Activated effector memory CD4-positive, alpha-beta T cell treated with anti-CD3 and anti-CD28 coated beads, Interleukin-2, amount 50 U/mL, for 16 hours (primary cell): Measurements from ENCODE around the gene RHOB.

Source experiments
- DNase-seq: peaks from one replicate; pipeline ENCODE4 v3.0.0-alpha.2; 2020

The RHOB gene

DNA sequence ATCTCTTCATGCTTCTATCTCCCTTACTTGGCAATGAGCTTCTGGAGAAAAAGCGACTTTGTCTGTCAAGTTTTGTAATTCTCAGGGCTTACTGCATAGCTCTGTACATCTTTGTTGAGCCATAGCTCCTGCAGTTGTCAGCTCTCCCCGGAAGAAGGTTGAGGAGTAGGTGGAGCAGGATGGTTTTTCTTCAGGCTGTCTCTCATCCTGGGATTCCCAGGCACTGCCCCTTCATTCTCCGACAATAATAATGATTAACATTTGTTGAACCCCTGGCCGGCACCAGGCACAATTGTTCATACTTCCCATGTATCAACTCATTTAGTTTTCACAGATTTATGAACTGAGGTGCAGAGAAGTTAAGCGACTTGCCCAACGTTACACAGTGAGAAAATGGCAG is 23.5 kb upstream of the RHOB start:
- DNase-seq = no peak

DNA sequence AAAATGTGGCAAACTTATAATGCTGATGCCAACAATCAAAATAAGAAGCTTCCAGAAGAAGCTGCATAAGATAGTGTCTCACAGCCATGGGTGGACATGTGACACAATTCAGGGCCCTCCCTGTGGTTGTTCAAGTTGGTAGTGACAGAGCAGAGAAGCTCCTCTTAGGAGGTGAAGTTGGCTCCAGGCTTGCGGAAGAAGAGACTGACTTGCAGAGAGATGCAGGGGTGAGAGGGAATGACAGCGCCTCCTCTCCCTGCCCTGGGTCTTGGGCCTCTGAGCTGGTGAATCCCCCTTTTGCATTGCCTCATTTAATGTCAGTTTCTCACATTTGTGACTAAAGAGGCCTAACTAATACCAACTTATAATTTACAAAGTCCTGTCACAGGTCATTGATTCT is 23.0 kb upstream of the RHOB start:
- DNase-seq = peak; percentile 38

DNA sequence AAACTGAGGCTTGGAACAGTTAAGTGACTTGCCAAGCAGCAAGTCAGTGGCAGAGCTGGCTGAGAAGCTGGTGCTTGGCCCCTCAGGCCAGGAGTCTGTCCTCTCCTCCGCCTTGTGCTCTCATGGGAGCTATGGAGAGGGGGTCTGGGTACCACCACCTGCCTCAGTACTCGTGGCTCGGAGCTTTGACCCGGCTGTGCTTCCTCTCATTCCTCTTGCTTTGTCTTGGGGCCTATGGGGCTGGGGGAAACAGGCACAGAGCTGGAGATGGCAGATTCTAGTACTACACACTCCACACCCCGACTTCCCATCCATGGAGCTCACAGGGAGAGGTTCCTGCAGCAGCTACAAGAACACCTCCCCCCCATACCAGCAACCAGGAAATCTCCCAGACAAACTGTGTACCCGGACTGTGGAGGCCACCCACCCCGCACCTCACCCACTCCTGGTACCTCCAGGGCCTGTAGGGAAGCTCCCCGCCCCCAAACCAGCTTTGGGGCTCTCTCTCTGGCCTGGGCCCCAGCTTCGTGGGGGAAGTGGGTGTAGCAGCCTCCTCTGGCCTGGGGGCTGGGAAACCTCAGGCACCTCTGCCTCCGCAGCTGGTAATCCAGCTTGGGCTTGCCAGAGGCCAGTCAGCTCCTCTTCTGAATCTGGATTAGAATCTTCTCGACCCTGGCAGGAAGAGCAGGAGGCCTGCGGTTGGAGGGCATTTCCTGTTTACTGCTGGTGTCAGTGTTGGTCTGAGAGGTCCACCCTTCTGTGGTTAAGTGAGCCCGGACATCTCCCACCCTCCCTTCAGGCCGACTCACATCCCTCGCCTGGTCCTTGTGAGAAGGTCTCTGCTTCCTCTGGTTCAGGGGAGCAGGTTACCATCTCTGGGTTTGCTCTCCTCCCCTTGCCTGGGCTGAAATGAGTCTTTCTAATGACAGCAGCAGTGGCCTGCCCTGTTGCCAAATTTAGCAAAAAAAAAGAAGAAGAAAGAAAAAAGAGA is 22.3 kb upstream of the RHOB start:
- DNase-seq = peak; percentile 64

DNA sequence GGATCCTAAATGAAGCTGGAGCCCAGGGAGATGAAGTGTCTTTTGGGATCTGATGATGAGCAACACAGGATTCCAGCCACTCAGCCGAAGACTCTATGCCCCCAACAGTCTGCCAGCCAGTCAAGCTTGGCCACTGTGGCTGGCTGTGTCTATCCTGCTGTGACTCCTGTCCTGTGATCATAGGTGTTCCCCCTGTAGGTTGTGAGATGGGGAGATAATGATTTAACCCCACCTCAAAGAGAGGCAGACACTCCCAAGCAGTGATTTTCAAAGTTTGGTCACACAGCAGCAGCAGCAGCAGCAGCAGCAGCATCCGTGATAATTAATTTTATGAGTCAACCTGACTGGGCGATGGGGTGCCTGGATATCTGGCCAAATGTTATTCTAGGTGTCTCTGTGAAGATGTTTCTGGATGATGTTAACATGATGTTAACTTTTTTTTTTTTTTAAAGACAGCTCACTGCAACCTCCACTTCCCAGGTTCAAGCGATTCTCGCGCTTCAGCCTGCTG is 21.4 kb upstream of the RHOB start:
- DNase-seq = peak; percentile 22

DNA sequence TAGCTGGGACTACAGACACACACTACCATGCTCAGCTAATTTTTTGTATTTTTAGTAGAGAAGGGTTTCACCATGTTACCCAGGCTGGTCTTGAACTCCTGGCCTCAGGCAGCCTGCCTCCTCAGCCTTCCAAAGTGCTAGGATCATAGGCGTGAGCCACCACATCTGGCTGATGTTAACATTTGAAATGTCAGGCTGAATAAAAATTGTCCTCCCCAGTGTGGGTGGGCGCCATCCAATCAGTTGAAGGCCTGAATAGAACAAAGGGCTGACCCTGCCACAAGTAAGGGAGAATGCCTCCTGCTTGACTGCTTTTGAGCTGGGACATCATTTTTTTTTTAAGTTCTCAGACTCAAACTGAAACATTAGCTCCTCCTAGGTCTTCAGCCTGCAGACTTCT is 21.0 kb upstream of the RHOB start:
- no peak for DNase-seq

DNA sequence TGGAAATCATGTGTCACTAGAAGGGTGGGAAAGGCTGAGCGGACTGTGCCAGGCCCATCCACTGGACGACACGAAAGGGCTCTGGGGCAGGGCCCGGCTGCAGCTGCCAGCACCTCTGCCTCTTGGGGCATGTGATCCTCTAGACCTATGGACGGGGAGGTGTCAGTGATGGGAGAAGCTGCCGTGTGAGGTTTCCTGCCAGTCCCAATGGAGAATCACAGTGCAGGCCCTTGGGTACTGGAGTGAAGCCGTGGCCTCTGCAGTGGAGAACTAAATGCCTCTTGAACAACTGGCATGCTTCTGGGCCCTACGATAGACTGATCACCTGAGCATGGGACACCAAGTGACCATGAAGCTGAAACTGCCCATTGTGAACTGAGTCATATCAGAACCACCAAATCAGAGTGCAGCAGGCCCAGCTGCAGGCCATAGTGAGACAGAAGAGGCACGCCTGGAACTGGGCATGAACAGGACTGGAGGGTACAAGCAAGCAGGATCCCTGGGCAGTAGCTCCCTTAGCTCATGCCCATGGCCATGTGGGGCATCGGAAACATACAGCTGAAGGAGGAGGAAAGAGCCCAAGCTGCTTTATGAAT is 18.8 kb upstream of the RHOB start:
- peak; percentile 45 for DNase-seq

DNA sequence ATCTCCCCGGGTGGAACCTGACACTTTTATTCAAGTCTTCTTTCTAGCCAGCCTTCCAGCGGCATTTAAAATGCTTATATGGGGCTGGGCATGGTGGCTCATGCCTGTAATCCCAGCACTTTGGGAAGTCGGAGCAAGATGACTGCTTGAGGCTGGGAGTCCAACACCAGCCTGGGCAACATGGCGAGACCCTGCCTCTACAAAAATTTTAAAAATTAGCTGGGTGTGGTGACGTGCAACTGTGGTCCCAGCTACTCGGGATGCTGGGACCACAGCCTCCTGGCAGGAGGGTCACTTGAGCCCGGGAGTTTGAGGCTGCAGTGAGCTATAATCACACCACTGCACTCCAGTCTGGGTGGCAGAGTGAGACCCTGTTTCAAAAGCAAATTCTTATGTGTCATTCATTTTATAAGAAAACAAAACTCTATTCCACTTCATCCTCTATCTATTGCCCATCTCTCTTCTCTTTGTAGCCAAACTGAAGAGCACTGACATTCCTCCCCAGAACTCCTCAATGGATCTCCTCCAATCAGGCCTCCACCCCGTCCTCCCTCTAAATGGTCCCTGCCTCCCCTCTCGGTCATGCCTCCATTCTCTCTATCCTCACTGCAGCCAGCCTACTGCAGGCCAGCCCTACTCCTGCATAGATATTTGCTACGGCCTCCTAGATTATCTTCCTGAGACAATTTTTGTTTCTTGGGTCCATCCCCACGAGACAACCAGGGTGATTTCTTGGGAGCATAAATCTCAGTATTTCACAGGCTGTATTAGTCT is 18.0 kb upstream of the RHOB start:
- DNase-seq = peak; percentile 17

DNA sequence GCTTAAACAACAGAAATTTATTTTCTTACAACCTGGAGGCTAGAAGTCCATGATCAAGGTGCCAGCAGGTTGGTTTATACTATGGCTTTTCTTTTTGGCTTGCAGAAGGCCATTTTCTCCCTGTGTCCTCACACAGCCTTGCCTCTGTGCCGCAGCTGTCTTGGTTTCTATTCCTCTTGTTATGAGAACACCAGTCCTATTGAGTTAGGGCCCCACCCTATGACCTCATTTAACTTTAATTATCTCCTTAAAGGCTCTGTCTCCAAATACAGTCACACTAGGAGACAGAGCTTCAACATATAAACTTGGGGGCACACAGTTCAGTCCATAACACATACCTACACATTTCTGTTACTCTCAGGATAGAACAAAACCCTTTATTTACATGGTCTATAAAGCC is 17.3 kb upstream of the RHOB start:
- no peak for DNase-seq

DNA sequence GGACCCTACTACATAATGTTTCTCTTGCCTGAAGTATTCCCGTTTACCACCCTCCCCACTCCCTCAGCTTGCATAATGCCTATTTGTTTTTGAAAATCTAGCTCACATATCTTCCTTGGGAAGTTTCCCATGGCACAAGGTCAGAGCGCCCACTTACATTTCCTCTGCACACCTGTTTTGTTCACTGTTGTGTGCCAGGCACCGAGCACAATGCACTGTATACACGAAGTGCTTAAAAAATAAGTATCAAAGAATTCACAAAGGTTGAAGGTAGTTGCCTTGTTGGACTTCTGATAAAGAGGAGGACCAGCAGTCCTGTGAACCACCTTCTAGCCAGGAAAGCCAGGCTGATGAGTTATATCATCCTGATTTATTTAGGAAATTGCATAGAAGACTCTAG is 16.8 kb upstream of the RHOB start:
- DNase-seq = peak; percentile 33

DNA sequence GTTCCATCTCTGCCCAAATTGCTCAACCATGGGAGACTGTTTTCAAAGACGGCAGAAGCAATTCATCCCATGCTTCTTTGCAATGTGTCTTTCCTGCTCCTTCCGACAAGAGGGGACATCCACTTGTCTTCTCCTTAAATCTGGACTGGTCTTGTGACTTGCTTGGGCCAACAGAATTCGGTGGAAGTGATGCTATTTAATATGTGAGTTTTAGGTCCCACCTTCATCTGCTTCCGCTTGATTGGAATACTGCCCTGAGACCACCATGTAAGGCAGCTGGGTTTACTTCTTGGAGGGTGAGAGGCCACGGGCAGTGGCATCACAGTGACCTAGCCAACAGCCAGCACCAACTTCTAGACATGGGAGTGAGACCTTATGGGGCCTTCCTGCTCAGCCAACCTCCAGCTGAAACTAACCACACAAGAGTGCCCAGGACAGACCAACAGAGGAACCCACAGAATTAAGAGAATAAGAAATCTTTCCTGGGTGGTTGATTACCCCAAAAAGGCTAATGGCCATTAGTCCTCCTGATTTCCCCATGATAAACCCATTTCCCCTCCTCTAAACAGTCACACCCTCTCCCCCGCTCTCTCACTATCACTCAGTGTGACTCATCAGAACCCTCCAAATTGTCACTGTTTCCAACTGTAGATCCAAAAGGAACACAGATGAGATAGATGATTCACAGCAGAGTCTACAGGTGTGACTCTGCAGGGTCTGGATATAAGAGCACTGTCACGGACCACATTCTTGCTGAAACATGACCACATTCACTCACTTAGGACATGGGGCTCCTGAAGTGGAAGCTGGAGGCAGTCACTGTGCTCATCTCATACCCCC is 16.2 kb upstream of the RHOB start:
- peak; percentile 48 for DNase-seq

DNA sequence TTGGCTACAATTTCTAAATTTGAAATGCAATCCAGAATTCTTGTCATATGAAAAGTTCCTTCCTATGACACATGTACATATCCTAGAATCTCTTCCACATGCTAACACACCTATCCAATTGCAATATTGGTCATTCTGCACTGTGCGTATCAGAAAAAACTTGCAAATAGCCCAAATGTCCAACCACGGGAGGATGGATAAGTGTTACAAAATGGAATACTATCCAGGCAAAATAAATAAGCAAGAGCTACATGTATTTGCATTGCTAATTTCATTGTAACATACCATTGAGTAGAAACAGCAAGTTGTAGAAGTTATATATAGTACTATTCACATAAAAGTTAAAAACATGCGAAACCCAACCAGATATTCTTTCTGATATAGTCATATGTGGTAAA is 15.6 kb upstream of the RHOB start:
- no peak for DNase-seq

DNA sequence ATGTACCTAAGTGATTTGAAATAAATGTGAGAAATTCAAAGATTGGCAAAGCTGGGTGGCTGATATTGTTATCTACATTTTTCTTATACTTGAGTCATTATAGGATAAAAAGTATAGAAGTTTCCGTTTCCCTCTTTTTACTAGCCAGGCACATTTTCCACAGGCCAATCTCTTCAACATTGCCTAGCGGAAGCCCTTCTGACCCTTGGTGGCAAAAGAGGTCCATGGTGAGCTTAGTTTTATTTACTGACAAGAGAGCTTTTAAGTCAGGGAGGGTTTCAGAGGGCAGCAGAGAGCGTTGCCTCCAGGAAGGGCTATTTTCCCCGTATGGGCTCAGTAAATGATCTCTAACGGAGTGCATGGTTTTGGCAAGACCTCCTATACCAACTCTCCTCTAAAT is 15.1 kb upstream of the RHOB start:
- no peak for DNase-seq

DNA sequence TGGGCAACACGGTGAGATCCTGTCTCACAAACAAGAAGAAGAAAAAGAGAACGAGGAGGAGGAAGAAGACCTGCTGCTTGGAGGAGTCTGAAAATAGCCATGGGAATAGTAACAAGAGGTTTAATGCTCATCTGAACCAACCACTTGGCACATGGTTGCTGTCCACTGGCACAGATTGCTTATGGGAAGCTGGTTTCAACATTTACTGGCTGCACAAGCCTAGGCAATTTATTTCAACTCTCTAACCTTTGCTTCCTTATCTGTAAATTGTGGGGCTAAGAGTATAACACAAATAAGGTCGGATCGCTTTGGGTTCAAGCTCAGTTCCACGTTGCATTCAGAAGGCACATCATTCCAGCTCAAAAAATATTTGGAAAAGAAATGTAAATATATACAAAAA is 14.2 kb upstream of the RHOB start:
- DNase-seq = no peak

DNA sequence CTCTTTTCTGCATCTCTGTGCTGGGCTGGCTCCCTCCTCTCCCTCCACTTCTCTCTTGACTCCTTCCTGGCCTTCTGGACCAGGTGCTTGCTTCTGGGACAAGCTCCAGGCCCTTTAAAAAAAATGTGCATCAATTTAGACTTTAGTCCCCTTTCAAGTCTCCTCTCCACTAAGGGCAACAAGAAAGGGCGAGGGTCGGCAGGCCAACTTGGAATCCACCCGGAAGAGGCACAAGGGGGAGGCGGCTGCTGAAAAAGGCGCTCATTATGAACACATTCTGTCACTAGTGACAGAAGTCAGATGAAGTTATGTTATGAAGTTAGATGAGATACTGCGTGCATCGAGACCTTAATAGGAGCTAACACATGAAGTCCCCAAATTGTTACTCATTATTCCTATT is 13.6 kb upstream of the RHOB start:
- peak; percentile 30 for DNase-seq

DNA sequence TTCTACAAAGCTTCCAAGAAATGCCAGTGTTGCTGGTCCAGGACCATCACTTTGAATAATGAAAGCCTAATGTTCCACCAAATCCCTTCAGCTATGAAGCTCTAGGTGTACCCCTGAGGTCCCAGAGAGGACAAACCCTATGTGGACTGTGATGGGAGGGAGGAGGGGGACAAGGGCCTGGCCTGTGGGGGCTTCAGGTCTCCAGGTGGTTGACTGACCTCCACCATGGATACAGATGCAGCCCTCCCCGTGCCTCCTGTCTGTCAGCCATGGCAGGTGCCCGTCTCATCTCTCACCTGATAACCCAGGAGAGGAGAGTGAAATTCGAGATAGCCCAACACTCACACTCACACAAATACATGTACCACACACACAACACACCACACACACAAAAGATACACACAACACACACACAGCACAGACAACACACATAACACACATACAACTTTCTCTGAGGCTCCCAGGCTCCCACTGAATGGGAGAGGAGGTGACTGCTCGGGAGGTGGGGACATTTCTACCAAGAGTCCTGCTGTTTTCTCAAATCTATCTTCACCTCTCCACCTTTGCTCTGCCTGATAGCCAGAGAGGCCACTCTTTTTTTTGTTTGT is 12.8 kb upstream of the RHOB start:
- DNase-seq = peak; percentile 28

DNA sequence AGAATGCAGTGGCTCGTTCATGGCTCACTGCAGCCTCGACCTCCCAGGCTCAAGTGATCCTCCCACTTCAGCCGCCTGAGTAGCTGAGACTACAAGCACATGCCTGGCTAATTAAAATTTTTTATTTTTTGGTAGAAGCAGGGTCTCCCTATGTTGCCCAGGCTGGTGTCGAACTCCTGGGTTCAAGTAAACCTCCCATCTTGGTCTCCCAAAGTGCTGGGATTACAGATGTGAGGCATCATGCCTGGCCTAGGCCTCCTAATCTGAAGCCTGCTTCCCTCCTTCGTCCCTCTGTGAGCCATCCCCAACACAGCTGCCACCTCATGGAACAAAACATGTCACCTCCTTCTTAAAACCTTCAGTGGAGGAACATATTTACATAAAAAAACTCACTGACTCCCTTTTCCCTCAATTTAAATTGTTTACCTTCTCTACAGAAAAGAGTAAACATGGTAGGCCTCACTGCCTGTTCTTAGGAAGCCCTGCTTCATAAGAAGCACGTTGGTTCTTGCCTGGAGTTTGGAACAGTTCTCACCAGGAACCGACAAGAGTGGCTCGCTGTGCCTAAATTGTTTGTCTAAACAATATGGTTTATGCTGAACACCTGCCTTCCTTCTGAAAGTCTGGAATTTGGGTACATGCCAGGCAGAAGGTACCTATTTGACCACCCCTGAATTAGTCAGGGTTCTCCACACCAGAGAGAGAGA is 12.1 kb upstream of the RHOB start:
- peak; percentile 12 for DNase-seq

DNA sequence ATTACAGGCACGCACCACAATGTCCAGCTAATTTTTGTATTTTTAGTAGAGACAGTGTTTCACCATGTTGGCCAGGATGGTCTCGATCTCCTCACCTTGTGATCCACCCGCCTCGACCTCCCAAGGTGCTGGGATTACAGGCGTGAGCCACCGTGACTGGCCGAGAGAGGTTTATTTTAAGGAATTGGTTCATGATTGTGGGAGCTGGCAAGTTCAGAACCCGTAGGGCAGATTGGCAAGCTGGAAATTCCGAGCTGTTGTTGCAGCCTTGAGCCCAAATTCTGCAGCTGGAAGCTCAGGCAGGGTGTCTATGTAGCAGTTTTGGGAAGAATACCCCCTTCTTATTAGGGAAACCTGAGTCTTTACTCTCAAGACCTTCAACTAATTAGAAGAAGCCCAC is 11.4 kb upstream of the RHOB start:
- DNase-seq = peak; percentile 38

DNA sequence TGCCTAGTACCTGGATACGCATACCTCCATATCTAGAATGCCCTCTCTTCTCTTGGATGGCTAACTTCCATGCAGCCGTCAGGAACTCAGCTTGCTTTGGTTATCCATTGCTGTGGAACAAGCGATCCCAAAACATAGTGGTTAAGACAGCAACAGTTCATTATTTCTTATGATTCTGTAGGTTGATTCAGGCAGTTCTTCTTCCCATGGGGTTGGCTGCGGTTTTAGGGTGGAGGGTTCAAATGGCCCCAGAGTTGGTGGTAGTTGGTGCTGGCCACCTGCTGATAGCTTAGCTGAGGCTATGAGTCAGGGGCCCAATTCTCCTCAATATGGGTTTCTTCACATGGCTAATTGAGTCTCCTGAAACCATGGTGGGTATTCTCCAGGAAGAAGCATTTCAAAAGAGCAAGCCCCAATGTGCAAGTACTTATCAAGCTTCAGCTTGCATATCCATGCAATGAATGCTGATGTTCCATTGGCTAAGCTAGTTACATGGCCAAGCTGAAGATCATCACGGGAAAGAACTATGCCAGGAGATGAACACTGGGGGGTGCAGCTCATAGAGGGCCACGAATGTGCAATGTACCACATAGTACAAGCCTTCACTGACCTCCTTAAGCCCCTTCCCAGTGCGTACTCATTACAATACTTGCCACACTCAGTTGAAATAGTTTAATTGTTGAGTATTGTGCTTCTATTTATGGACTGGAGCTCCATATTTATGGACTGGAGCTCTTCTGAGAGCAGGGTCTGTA is 10.0 kb upstream of the RHOB start:
- DNase-seq = peak; percentile 17

DNA sequence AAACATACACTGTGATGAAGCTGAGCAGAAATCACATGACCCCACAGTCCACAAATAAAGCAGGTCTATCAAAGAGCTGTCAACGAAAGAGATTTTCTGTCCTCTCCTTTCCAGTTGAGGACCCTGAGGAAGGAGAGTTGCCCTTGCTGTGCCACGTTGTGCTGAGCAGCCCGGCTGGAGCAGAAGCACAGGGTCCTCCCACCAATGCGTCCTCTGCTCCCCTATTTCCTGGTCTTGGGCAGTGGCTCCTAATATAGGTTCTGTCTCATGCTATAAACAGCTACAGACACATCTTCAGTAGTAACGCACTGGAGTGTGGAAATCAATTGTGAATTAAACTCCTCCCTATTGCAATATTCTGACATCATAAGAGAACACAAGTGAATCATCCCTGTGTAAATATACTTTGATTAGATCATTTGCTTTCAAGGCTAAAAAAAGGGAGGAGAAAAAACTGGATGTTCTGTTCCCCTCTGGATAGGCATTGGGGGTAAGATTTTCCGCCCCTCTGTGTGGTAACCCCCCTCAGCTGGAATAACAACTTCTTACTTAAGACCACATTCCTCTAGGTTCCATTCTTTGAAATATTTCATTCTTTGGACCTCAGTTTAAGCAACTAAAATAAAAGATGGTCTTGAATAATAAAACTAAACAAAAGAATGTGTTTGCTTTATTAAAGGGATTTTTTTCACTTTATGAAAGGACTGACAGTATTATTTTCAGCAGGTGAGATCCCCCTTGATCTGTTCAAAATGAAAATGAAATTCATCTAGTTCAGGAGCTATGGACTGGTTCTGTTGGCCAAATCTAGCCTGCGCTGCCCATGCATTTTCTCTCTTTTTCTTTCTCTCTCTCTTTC is 8.3 kb upstream of the RHOB start:
- peak; percentile 34 for DNase-seq

DNA sequence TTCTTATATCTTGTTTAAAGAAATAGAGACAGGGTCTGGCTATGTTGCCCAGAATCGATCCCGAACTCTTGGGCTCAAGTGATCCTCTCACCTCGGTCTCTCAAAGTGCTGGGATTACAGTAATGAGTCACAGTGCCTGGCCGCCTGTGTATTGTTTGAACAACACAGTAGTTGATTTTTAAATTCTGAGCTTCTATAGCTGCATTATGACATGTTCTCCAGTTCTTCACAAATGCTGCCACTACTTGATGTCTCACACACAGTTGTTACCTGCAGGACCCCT is 7.7 kb upstream of the RHOB start:
- DNase-seq = peak; percentile 38
